Limb (tissue), 2 donors: Measurements from ENCODE around the gene DNAH17.

Experiments used
- DNase-seq, 2 donors: peaks; one replicate each; pipeline ENCODE4 v3.0.0-alpha.2; 2016; ENCODE audit errors: extremely low spot score in 2 of 2

Gene DNAH17

GRCh38 chr17:78418326-78419026 lies 158.7 kb downstream of the DNAH17 start:
- no peak for DNase-seq

- no peak for DNase-seq
Measured at GRCh38 chr17:78417531-78417909, 159.7 kb downstream of the DNAH17 start.

DNA sequence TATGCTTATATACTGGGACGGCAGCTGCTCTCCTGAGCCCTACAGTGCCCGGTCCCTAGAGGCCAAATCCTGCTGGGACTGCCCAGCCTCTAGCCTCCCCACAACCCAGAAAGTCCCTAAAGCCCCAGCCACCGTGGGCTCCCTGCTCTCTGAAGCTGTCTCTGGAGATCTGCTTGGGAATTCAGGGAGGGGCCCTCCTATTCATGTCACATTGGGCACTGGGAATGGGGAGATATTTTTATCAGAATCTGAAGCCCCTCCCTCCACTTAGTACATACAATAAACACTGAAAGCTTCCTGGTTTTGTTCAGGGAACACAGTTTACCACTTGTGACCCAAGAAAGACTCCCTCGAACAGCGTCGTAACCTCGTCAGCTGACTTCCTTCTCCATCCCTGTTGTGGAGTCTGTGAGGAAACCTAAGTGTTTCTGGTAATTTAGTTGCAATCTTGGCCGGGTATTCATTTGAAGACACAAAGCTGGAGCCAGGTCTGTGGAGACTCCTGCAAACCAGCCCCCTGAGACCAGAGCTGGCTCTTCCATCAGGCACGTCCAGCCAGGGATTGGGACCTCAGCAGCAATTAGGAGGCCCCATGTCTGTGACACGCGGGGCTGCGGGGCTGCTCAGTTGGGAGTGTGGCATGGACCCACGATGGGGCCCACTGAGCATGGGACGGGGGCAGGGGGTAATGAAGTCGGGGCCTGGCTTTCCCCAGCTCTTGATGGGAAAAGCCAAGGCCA lies 160.2 kb downstream of the DNAH17 start:
- no peak for DNase-seq

- no peak for DNase-seq
Measured at GRCh38 chr17:78415821-78416711, 161.1 kb downstream of the DNAH17 start.

DNA sequence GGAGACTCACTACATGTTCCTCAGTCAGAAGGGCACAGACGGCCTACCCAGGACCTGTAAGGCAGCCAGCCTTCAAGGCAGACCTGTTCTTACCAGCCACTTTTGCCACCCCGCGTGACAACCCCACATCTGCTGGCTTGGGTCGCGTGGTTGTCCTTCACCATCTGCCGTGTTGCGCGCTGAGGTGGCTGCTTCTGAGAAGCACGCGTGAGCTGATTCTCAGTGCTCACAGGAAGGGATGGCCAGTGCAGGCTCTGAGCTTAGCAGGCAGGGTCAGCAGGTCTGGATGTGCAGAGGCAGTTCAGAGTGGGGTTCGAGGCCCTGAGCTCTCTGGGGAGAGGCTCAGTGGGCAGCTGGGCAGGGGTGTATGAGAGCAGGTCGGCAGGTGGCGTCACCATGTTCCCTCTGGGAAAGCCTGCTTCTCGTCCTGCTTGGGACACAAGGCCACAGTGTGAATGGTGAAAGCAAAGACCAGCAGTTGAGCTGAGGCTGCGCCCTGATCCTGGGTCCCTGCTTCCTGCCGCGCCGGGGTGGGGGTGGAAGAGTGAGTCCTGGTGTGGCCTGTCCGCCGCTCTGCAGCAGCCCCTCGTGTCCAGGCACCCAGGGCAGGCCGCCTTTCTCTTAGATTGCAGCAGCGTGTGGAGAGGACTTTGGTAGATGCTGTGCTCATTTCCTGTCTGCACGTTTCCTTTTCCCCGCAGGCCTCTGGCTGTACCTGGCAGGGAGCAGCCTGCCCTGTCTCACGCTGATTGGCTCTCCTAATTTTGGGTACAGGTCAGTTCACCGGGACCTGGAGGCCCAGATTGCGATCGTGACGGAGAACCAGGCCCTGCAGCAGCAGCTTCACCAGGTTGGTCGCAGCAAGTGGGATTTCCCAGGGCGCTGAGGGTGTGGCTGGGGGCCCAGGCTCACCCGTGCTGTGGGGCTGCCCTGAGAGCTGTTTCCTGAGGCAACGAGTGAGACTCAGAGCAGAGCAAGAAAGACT lies 162.7 kb downstream of the DNAH17 start:
- no peak for DNase-seq

DNA sequence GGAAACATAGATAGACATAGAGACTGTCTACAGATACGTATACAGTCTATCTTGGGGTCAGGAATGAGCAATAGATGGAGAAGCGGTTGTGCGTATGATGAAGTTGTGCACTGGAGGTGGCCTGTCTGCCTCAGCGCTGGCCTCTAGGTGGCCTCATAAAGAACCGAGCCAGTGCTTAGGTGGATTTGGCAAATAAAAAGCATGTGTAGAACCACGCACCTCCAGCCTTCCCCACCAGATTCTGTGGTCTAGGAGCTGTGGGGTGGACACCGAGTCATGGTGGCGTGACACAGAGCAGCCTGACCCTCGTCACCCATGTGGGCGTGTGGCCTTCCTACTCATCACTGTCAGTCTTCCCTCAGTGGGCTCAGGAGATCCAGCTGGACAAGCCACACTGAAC lies 164.8 kb downstream of the DNAH17 start:
- DNase-seq = no peak

GRCh38 chr17:78411241-78411857 lies 165.8 kb downstream of the DNAH17 start:
- DNase-seq = no peak

DNA sequence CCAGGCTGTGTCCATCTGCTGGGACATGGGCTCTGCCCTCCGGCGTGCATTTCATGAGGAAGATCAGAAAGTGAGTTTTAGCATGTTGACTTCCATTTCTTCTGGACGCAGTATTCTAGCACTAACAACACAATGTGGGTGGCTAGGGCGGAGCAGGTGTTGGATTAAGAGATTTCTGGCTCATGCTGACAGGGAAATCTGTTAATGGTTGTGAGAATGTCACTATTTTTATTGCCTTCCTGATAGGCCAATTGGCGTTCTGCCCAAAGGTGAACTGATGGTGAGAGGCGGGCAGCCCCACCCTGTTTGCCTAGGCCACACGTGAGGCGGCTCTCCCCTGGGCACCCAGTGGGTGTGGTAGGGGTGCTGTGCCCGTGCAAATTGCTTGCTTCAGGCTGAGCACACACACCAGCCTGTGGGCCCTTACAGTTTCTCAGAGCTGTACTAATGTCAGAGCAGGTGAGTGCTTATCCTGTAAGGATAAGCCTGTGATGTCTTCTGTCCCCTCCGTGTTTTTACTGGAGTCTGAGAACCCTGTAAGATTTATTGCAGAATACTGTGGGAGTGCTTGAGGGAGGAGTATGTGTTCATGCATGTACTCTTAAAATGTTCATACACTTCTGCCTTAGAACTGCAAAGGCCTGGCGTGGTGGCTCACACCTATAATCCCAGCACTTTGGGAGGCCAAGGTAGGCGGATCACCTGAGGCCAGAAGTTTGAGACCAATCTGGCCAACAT lies 167.8 kb downstream of the DNAH17 start:
- no peak for DNase-seq

DNA sequence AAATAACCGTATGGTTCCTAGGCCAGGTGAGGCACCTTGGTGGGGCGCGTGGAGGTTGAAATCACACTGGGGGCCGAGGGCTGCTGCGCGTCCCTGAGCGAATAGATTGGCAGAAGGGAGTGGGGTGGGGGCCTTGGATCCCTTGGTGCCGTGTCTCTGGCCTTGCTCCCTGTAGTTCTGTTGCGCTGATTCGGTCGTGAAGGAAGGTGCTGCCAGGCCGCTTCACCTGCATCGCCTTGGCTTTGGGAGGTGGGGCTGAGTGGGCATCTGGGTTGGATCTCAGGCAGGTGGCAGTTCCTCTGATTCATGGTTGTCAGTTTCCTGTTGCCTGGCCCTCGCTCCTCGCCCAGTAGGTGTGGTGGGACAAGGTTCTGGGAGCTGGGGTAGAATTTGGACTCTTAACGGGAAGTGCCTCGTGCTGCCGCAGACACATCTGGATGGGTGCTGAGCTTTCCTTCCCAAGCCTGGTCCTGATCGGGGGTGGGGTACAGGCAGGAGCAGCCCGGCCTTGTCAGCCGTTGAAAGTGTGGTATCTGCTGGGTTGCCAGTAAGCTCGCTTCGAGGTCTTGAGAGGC lies 168.6 kb downstream of the DNAH17 start:
- no peak for DNase-seq

- DNase-seq = no peak
Measured at GRCh38 chr17:78407387-78408000, 169.7 kb downstream of the DNAH17 start.

DNA sequence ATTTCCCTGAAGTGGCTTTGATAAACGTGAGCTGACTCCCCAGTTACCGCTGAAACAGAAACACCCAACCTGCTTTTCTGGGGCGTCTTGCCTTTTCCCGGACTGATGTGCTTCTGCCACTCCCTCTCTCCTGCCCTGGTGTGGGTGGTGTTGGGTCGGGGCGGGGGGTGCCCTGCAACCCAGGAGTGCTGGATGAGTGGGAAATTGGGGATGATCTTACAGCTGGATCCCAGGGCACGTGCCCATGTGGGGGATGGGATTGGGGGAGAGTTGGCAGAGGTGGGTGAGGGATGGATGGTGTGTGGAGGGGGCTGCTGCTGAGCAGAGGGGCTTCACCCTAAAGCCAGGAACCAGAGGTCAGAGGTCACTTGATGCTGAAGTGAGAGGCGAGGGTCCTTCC lies 170.3 kb downstream of the DNAH17 start:
- DNase-seq = no peak

DNA sequence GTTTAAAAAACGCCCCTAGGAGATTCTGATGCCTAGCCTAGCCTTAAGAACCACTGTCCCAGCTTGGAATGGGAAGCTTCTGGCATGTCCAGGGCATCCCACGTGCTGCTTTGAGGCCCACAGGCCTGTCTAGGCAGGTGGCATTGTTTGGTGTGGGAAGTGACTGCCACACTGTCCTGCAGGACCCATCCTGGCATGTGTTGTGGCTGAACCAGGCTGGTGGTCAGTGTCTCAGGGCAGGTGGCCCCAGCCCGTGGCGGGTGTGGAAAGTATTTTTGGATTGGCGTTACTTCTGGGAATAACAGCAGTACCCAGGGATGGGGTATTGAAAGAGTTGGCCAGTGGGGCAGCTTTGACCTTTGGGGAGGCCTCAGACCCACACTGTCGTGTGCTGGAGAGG lies 170.8 kb downstream of the DNAH17 start:
- no peak for DNase-seq

- DNase-seq = no peak
Measured at GRCh38 chr17:78403822-78404221, 173.4 kb downstream of the DNAH17 start.

DNA sequence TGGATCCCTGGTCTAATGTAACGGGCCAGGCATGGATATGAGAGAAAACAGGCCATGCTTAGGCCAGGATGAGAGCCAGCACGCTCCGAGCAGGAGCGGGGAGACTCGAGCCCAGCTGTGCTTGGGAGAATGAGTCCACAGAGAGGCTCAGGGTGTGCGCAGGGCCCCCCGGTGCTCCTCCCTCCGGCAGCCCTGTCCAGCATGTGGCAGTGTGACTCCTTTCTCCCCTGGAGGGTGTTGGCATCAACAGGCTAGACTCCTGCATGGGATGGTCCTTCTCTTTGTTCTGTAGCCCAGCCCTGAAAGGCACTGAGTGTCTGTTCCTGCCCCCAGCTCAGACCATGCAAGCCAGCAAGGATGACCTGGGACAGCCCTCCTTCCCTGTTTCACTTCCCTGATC lies 175.3 kb downstream of the DNAH17 start:
- no peak for DNase-seq

DNA sequence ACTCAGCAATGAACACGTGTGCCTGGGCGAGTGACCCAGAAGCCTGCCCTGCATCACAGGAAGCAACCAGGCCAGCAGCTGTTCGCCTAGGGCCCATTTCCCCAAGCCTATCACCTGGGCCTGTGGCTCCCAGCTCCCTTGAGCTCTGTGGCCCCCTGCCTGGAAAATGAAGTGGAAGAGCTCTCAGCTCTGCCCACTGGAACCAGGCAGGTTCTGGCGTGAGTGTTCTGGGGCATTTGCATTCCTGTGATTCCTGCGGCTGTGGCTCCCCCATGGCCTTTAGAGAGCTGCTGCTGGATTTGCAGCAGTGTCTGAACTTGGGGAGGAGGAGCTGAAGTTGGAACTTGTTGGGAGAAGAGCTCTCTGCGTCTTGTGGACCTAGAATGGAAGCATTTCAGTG lies 175.9 kb downstream of the DNAH17 start:
- DNase-seq = no peak

DNA sequence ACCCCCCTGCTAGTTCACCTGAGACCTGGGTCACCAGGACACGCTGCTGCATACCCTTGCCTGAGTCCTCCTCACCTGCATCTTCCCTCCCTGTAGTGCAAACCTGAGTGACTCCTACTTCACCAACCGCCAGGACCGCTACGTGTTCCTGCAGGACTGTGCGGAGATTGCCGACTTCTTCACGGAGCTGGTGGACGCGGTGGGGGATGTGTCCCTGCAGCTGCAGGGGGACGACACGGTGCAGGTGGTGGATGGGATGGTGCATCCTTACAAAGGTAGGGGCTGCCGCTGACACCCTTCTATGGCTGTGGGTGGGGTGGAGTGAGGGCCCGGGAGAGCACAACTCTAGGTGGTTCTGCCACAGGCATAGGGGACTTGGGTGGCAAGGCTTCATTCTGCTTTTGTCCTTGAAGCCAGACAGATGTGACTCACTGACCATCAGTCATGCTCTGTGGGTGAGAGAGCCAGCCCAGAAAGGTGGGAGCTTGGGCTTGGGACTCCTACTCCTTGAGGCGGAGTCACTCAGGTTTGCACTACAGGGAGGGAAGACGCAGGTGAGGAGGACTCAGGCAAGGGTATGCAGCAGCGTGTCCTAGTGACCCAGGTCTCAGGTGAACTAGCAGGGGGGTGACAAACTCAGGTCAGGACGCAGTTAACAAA lies 176.5 kb downstream of the DNAH17 start:
- no peak for DNase-seq

- DNase-seq = no peak
Measured at GRCh38 chr17:78399693-78400144, 177.5 kb downstream of the DNAH17 start.

- no peak for DNase-seq
Measured at GRCh38 chr17:78399028-78399692, 178.0 kb downstream of the DNAH17 start.
